TTC549 (cell line): Measurements from ENCODE around the gene RNASET2.
"Not testable (repeated sequence)": the region's sequence is repeated elsewhere in the genome, so short reads cannot be mapped to it uniquely, and the experiment has no call there.

Experiments used
- FAIRE-seq: peaks from 2 replicates; lab custom pipeline; 2012; peaks lifted over from hg19 to GRCh38; lab: Jason Lieb, UNC

Gene RNASET2

DNA sequence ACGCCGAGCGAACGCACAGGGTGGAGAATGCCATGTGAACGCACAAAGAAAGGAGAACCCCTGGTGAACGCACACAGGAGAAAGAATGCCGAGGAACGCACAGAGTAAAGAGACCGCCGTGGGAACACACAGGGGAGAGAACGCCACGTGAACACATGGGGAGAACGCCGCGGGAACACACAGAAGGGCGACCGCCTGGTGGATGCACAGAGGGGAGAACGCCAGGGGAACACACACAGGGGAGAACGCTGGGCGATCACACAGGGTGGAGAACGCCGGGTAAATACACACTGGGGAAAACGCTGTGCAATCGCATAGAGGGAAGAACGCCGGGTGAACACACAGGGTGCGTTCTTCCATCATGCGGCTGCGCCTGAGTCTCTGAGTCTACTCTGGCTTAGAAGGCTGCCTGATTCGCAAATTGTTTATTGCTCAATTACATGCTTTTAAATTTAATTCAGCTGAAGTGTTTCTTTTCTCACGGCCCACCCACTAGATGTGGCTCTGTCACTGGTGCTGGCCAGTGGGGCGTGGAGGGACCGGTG, 54.1 kb downstream of the RNASET2 start:
- no peak for FAIRE-seq

GRCh38 chr6:166901626-166902025, 54.7 kb downstream of the RNASET2 start:
- FAIRE-seq, result no peak

DNA sequence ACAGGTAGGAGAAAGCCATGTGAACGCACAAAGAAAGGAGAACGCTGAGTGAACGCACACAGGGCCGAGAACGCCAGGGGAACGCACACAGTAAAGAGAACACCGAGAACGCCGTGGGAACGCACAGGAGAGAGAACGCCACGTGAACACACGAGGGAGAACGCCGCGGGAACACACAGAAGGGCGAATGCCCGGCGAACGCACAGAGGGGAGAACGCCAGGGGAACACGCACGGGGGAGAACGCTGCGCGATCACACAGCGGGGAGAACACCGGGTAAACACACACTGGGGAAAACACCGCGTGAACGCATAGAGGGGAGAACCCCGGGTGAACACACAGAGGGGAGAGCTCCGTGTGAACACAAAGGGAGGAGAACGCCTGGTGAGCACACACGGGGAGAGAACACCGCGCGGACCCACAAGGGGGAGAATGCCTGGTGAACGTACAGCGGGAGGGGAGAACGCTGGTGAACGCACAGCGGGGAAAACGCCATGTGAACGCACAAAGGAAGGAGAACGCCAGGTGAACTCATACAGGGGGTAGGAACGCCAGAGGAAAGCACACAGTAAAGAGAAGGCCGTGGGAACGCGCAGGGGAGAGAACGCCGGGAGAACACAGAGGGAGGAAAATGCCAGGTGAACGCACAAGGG, 55.3 kb downstream of the RNASET2 start:
- FAIRE-seq, result no peak

DNA sequence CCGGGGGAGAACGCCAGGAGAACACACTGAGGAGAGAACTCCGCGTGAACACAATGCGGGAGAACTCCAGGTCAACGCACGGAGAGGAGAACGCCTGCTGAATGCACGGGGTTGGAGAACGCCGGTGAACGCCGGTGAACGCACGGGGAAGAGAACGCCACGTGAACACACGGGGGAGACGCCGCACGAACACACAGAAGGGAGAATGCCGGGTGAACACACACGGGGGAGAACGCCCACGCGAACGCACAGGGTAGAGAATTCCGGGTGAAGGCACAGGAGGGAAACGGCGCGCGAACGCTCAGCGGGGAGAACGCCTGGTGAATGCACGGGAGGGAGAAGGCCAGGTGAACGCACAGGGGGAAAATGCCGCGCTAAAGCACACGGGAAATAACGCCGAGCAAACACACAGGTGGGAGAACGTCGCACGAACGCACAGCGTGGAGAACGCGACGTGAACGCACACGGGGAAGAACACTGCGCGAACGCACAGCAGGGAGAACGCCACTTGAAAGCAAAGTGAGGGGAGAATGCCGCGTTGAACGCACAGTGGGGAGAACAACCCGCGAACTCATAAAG, 56.1 kb downstream of the RNASET2 start:
- FAIRE-seq, result no peak

- no peak for FAIRE-seq
Observed at GRCh38 chr6:166898910-166899309, 57.4 kb downstream of the RNASET2 start.

- FAIRE-seq, result not testable (repeated sequence)
Observed at GRCh38 chr6:166894614-166895013, 61.7 kb downstream of the RNASET2 start.

- FAIRE-seq, result not testable (repeated sequence)
Observed at GRCh38 chr6:166892472-166892871, 63.9 kb downstream of the RNASET2 start.

- not testable (repeated sequence) for FAIRE-seq
Observed at GRCh38 chr6:166886773-166887172, 69.6 kb downstream of the RNASET2 start.

DNA sequence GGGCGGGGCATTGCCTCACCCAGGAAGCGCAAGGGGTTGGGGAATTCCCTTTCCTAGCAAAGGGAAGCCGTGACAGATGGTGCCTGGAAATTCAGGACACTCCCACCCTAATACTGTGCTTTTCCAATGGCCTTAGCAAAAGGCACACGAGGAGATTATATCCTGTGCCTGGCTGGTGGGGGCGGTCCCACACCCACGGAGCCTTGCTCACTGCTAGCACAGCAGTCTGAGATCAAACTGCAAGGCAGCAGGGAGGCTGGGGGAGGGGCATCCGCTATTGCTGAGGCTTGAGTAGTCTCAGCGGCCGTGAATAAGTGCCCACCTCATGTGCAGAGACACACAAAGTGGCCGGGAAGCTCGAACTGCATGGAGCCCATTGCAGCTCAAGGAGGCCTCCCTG, 71.4 kb downstream of the RNASET2 start:
- FAIRE-seq, result not testable (repeated sequence)

- FAIRE-seq, result no peak
Observed at GRCh38 chr6:166879594-166879993, 76.8 kb downstream of the RNASET2 start.
